HG03342 (cell line): ENCODE measurements around the gene PTGIS.

Experiments
- ATAC-seq: cut with Tn5 transposase; IDR thresholded peaks from one replicate; pipeline ENCODE4 v1.9.1; 2021; ENCODE audit warnings: mild to moderate bottlenecking, moderate library complexity; ENCODE audit not compliant: unreplicated experiment

PTGIS gene

GRCh38 chr20:49595811-49596561, 28.0 kb upstream of the PTGIS start:
- ATAC-seq = no peak

DNA sequence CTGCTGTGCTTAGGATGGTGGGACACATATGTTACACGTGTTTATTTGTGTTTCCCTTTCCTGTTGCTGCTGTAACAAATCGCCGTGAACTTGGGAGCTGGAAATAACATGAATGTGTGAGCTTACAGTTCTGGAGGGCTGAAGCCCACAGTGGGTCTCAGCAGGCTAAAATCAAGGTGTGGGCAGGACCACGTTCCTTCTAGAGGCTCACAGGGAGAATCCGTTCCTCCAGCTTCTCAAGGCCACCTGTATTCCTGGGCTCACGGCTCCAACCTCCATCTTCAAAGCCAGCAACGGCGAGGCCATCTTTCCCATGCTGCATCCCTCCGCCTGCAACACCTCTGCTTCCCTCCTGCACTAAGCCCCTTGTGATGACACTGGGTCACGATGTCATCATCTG, 27.4 kb upstream of the PTGIS start:
- no peak for ATAC-seq

DNA sequence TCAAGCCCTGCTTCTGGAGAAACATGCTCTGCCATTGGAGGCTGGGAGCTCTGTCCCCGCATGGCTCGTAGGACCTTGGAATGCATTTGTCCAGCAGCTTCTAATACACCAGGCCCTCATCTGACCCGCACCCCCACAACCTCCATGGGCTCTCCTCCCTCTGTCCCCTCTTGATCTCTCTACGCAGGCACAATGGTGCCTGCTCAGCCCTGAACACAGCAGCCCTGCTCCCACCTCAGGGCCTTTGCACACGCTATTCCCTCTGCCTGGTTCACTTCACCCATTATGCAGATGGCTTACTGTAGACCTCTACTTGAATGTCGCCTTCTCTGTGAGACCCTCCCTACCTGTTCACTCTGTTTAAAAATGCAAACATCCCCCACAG, 27.0 kb upstream of the PTGIS start:
- no peak for ATAC-seq

DNA sequence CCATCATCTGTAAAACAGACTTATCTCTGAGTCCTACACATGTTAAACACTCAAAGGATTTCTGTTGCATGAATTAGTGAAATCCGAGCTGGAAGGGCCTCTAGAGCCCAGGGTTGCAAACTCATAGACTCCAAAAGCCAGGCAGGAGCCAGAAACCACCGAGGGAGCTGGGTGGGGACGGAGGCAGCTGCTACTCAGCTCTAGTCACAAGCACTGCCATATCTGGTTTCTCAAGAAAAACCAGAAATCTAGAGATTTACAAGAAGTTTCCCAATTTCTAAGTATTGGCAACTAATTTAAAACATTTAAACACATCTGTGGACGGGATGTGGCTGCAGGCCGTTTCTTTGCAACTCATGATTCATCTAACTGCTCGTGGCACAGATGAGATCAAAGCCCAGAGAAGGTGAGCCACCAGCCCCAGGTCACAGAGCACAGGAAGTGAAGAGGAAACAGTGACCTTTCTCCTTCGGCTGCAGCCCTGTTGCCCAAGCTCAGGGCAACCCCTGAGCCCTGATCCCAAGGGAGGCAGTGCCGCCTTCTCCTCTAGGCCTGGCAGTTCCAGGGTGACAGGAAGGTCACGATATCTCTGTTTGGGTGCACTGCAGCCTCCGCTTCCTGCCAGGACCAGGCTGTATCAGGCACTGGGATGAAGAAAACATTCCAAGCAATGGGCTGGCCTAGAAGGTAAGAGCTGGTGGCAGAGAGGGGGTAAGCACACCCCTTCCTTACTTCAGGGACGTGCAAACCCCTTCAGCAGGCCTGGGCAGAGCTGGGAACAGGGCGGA, 26.4 kb upstream of the PTGIS start:
- ATAC-seq = no peak

DNA sequence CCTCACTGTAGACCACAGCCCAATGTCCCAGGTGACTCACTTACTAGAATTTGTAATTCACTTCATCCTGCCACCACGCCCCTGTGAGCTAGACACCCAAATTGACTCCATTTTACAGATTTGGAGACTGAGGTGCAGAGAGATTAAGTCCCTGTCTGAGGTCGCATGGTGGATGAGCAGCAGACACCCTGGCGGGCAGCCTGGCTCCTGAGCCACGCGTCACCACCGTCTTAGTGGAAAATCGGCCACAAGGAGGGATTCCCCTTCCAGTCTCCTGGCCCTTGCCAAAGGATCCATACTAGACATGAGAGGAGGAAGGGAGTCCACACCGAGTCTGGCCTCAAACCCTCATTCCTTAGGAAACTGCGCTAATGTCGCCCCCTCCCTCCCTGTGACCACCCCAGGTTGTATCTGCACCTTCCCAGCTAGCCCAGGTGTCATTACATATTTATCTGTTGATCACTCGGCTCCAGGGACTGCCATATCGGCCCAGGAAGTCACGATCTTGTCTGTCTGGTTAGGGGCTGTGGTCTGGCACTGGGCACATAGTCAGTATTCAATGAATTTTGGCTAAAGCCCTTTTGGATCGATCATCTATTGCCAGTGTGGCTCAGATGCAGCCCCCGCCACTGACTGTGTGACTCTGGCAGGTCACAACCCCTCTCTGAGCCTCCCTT, 25.7 kb upstream of the PTGIS start:
- no peak for ATAC-seq

DNA sequence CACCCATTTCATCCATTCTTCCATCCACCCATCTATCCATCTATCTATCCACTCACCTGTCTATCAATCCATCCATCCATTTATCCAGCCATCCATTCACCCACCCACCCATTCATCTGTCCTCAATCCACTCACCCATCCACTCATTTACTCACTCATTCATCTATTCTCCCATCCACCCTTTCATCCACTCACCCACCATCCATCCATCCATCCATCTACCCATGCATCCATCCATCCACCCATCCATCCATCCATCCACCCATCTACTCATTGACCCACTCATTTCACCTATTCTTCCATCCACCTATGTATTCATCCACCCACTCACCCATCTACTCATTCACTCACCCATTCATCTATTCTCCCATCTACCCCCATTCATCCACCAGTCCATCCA, 24.2 kb upstream of the PTGIS start:
- no peak for ATAC-seq

GRCh38 chr20:49591217-49591865, 23.4 kb upstream of the PTGIS start:
- ATAC-seq = no peak

GRCh38 chr20:49590163-49591017, 22.5 kb upstream of the PTGIS start:
- no peak for ATAC-seq

- no peak for ATAC-seq
Observed at GRCh38 chr20:49589747-49590146, 21.8 kb upstream of the PTGIS start.

- no peak for ATAC-seq
Observed at GRCh38 chr20:49587111-49587570, 19.2 kb upstream of the PTGIS start.

GRCh38 chr20:49585585-49586245, 17.8 kb upstream of the PTGIS start:
- ATAC-seq = no peak

GRCh38 chr20:49584418-49585382, 16.8 kb upstream of the PTGIS start:
- ATAC-seq = no peak

GRCh38 chr20:49583669-49584417, 15.9 kb upstream of the PTGIS start:
- ATAC-seq = no peak

DNA sequence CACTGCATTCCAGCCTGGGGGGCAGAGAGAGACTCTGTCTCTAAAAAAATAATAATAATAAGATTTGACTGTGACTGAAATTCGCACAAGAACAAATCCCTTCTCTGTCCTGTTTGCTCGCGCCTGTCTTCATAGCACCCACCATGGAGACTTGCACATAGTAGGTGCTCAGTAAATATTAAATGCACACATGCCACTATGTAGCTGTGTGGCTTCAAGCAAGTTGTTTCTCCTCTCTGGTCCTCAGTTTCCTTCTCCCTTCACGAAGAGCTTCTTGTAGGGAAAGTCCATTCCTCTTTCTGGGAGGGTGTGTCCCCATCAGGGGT, 15.4 kb upstream of the PTGIS start:
- ATAC-seq = no peak

- ATAC-seq = no peak
Observed at GRCh38 chr20:49582413-49583334, 14.7 kb upstream of the PTGIS start.

GRCh38 chr20:49581482-49581881, 13.5 kb upstream of the PTGIS start:
- no peak for ATAC-seq

GRCh38 chr20:49580813-49581174, 12.9 kb upstream of the PTGIS start:
- no peak for ATAC-seq
